ACC112 (cell line): ENCODE results near the gene SIRPA.

Source experiments
- H2AFZ ChIP-seq: fragments of 200-600 bp; sonication (generic); one replicate; pipeline ENCODE4 v1.6.0; 2017; ENCODE audit warnings: antibody characterized with exemption, low read length; ENCODE audit not compliant: unreplicated experiment
- H3K27ac ChIP-seq: fragments of 200-600 bp; sonication (generic); 2 replicates; pipeline ENCODE4 v1.5.1; 2014; ENCODE audit warnings: low read depth, mild to moderate bottlenecking, antibody characterized with exemption, low read length, moderate library complexity
- H3K27me3 ChIP-seq: fragments of 200-600 bp; sonication (generic); 2 replicates; pipeline ENCODE4 v1.6.1; 2014; ENCODE audit warnings: mild to moderate bottlenecking, antibody characterized with exemption, low read length, moderate library complexity, mixed read lengths; ENCODE audit not compliant: insufficient read depth
- H3K36me3 ChIP-seq: fragments of 200-600 bp; sonication (generic); 2 replicates; pipeline ENCODE4 v1.6.1; 2016; ENCODE audit warnings: mild to moderate bottlenecking, antibody characterized with exemption, low read length, moderate library complexity, mixed read lengths; ENCODE audit not compliant: insufficient read depth
- H3K4me1 ChIP-seq: fragments of 200-600 bp; sonication (generic); one replicate; pipeline ENCODE4 v1.6.1; 2016; ENCODE audit warnings: low read length, mixed read lengths; ENCODE audit not compliant: insufficient read depth, unreplicated experiment, control insufficient read depth
- H3K4me3 ChIP-seq: fragments of 200-600 bp; sonication (generic); 2 replicates; pipeline ENCODE4 v1.5.1; 2014; ENCODE audit warnings: mild to moderate bottlenecking, low read depth, low read length
- H3K79me2 ChIP-seq: fragments of 200-600 bp; sonication (generic); one replicate; pipeline ENCODE4 v1.6.0; 2016; ENCODE audit warnings: low read length; ENCODE audit not compliant: control insufficient read depth, unreplicated experiment, insufficient read depth

SIRPA gene

DNA sequence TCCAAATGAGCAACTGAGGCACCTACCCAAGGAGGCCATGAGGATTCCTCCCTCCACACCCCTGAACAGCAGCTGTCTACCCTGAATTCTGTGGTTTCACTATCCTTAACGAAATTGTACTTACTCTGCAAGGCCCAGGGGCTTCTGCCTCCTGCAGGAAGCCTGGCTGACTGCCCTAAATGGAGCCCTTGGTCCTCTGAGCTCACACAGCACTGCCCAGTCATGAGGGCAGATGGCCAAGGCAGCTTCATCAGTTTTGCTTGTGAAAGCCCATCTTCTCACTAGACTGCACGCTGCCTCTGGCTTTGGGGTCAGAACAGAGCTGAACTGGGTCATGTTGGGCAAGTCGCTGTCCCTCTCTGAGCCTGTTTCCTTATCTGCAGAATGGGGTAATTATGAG is 26.4 kb upstream of the SIRPA start:
- peaks cover 10% of the 10 kb centered on the region; the same call in 1 of the 2 replicates for H3K27me3 ChIP-seq
- no peak overlapping the region for H2AFZ ChIP-seq
- H3K4me1 ChIP-seq: peaks cover 4% of the 10 kb centered on the region
- no peak overlapping the region for H3K4me3 ChIP-seq
- no peaks in the 10 kb centered on the region for H3K79me2 ChIP-seq
- H3K36me3 ChIP-seq: no peaks in the 10 kb centered on the region
- no peak overlapping the region for H3K27ac ChIP-seq

DNA sequence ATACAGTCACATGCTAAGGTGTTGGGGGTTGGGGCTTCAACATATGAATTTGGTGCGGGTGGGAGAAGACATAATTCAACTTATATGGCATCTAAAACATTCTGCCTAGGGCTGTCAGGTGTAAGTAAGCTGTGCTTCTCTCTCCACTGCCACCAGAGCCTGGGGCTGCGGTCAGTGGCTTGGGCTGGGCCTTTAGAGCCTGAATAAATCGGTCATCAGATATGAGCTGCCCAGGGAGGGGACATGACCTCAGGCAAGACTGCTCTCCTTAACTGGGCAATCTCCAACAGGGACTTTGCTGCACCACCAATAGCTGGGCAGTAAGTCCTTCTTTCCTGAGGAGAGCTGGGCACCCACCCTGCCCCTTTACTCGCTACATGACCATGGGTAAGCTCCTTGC is 24.9 kb upstream of the SIRPA start:
- Histone ChIP-seq H3K4me1 (peaks cover 4% of the 10 kb centered on the region), H3K79me2 (no peaks in the 10 kb centered on the region), H3K27ac (no peak overlapping the region), H3K36me3 (no peaks in the 10 kb centered on the region), H2AFZ (no peak overlapping the region), H3K27me3 (peaks cover 10% of the 10 kb centered on the region; the same call in 1 of the 2 replicates), H3K4me3 (no peak overlapping the region)

DNA sequence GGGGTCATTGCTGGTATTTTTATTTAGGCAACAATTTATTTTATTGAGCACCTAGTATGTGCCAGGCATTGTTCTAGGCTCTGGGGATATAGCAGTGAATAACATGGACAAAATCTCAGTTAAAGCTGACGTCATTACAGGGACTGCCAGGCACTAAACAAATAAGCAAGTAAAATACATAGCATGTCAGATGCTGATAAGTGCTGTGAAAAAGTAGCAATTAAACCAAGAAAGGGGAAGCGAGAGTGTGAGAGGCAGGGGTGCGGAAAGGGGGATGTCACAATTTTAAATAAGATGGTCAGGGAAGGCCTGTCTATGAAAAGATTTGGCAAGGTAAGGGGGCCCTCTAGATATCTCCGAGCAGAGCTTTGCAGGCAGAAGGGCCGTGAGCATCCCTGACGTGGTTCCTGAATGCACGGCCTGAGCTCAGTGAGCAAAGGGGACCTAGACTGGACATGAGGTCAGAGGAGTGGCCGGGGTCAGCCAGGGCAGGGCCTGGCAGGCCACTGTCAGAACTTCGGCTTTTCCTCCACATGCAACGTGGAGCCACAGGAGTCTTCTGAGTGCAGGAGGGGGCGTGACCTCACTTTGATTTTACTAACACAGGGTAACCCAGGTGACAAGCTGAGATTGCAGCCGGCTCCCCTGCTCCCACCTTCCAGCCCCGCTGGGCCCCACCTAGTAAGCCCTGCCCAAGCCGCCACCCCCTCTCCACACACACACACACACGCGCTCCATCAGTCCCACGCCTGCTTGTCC is 24.2 kb upstream of the SIRPA start:
- Histone ChIP-seq H3K27me3 (peaks cover 10% of the 10 kb centered on the region; the same call in 1 of the 2 replicates), H2AFZ (no peak overlapping the region), H3K4me1 (peaks cover 4% of the 10 kb centered on the region), H3K27ac (no peak overlapping the region), H3K4me3 (no peak overlapping the region), H3K36me3 (no peaks in the 10 kb centered on the region), H3K79me2 (no peaks in the 10 kb centered on the region)

DNA sequence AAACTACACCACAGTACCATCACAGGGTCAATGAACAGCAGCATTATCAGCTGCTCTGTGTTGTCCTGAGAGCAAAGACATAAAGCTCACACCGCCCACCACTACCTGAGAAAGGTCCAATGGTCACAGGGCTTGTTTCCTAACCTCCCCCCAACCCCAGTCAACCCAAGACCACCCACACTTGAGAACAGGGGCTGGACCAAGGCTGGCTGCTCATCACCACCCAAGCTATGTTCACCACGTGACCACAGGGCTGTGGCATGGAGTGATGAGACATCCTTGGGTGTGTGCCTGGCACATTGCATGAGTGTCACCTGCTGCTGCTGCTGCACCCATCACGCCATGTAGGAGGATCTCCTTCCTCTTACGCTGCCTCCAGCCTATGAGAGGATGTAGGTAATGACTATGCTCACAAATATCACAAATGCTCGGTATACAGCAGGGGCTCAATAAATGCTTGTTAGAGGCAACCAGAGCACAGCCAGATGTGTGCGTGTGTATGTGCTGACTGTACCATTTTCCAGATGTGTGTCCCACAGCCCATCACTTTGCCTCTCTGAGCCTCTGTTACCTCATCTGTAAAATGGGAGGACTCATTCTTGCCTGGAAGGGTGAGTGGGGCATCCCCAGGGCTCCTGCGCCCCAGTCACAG is 23.3 kb upstream of the SIRPA start:
- Histone ChIP-seq H3K27ac (no peak overlapping the region), H3K36me3 (no peaks in the 10 kb centered on the region), H3K4me3 (no peak overlapping the region), H3K4me1 (peaks cover 4% of the 10 kb centered on the region), H2AFZ (no peak overlapping the region), H3K27me3 (0 out of 2 replicates have a peak, but pooled peaks cover 4% of the 10 kb centered on the region), H3K79me2 (no peaks in the 10 kb centered on the region)

DNA sequence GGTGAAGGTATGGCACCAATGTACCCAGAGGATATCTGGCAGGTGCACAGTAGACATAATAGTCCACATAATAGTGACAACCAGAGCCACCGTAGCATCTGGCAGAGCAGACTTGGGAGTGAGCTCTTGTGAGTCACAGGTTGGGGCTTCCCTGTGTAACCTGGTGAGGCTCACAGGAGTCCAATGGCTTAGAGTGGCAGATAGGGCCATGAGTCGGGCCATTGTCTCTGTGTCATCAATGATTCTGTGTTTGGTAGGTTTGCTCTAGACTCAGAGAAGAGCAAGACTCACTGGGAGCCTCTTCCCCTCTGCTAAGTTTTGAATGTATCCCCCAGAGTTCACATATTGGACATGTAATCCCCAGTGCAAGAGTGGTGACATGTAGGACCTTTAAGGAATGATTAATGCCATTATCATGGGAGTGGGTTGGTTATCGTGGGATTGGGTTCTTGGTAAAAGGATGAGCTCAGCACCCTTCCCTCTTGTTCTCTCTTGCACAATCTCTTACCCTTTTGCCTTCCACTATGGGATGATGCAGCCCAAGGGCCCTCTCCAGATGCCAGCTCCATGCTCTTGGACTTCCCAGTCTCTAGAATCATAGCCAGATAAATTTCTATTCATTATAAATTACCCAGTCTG is 22.6 kb upstream of the SIRPA start:
- Histone ChIP-seq H3K36me3 (no peaks in the 10 kb centered on the region), H3K27ac (no peak overlapping the region), H3K27me3 (no peaks in the 10 kb centered on the region), H3K79me2 (no peaks in the 10 kb centered on the region), H3K4me1 (peaks cover 4% of the 10 kb centered on the region), H3K4me3 (no peak overlapping the region), H2AFZ (no peak overlapping the region)

DNA sequence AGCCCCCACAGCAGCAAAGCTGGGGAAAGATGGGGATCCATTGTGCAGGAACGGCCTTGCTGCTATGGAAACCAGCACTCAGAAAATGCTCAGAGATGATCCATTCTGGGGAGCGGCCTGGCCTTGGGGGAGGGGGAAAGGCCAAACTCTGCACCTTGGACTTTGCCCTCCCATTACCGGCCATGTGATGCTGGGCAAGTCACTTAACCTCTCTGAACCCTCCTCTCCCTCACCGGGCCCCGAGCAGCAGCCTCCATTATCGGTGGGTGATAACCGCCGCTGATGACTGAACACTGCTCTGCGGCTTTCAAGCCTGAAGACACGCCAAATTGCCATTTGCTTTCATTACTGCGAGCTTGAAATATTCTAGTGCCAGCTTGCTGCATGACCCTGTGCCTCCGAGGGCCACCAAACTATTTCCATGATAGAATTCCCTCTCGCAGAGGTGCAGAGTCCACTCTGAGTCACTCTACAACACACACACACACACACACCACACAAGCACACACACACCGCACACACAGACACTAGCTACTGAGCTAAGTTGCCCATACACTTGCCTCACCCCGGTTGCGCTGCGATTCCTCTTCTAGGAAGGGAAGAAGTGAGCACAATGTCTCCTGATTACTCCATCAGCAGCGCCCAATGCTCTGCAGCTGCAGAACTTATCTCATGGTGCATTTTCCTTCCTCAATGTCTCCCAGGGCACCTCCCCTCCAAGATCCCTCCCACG is 20.6 kb upstream of the SIRPA start:
- Histone ChIP-seq H3K79me2 (no peaks in the 10 kb centered on the region), H3K27me3 (no peaks in the 10 kb centered on the region), H3K36me3 (no peaks in the 10 kb centered on the region), H3K4me1 (no peaks in the 10 kb centered on the region), H2AFZ (no peak overlapping the region), H3K27ac (no peak overlapping the region), H3K4me3 (no peak overlapping the region)

DNA sequence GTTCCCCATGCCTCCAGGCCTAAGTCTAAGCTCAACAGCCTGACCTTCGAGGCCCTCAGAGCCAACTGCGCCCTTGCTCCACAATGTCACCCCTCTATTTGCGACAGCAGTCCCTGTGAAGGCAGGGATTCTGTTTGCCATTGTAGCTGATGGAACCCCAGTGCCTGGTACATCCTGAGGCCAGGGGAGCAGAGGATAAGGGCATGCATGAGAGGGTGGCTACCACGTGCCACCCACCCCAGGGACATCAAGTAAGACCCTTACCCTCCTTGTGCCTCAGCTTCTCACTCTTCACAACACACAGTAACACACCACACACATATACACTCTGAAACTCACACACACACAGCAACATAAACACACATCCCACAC is 20.0 kb upstream of the SIRPA start:
- no peak overlapping the region for H3K4me3 ChIP-seq
- H3K27ac ChIP-seq: no peak overlapping the region
- H2AFZ ChIP-seq: no peak overlapping the region
- H3K36me3 ChIP-seq: no peaks in the 10 kb centered on the region
- H3K4me1 ChIP-seq: no peaks in the 10 kb centered on the region
- peaks cover 4% of the 10 kb centered on the region; the same call in 1 of the 2 replicates for H3K27me3 ChIP-seq
- H3K79me2 ChIP-seq: no peaks in the 10 kb centered on the region

DNA sequence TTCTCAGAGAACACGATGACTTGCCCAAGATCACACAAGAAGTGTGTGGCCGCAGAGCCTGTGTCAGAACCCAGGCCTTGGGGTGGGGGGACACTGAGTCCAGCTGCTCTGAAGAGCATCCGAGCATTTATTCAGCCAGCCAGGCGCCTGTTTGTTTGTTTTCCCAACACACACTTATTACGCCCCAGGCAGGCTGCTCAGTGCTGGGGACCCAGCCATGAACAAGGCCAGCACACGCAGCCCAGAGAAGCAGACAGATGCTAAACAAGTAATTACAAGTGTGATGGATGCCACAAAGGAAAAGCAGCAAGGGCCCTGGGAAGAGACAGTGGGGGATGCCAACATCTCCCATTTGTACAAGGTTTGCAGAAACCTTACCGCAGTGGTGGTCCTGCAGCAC is 19.4 kb upstream of the SIRPA start:
- Histone ChIP-seq H3K27me3 (peaks cover 10% of the 10 kb centered on the region; the same call in 1 of the 2 replicates), H3K4me1 (no peaks in the 10 kb centered on the region), H2AFZ (no peak overlapping the region), H3K27ac (no peak overlapping the region), H3K36me3 (no peaks in the 10 kb centered on the region), H3K4me3 (no peak overlapping the region), H3K79me2 (no peaks in the 10 kb centered on the region)

DNA sequence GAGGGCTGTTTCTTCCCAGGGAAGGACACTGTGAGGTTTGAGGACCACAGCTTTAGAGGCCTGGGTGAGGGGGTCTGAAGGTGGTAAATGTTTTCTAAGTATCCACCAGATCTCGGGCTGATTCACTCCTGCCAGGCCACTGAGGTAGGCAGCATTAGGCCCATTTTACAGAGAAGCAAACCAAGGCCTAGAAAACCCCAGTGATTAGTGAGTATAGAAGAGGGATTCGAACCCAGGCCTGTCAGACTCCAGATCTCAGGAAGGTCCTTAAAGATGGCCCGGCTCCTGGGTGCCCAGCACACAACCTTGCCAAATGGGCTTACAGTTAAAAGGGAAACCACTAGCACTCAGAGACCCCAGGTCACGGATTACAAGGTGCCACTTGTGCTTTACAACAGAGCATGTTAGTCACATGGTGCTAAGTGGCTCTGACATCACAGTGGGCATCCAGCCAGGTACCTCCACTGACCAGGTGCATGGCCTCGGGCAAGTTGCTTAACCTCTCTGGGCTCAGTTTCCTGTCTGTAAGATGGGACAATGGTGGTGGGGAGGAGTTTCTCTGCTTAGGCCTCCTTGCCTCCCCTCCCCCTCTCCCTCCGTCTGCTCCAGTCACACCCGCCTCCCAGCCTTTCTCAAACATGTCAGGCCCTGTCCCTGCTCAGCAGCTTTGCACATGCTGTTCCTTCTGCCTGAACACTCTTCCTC is 18.8 kb upstream of the SIRPA start:
- no peak overlapping the region for H3K27ac ChIP-seq
- no peaks in the 10 kb centered on the region for H3K79me2 ChIP-seq
- peaks cover 16% of the 10 kb centered on the region; the same call in 1 of the 2 replicates for H3K27me3 ChIP-seq
- H3K4me3 ChIP-seq: no peak overlapping the region
- H2AFZ ChIP-seq: no peak overlapping the region
- H3K4me1 ChIP-seq: no peaks in the 10 kb centered on the region
- no peaks in the 10 kb centered on the region for H3K36me3 ChIP-seq
